ENCODE data around the gene GTF3C1.

The GTF3C1 gene

GRCh38 chr16:27558932-27559331 lies 9.2 kb upstream of the GTF3C1 start:
- DNase-seq = no peak

GRCh38 chr16:27558434-27558833 lies 8.7 kb upstream of the GTF3C1 start:
- DNase-seq = no peak

- no peak for DNase-seq
These were observed 6.8 kb upstream of the GTF3C1 start for GRCh38 chr16:27556471-27556870.

- DNase-seq = no peak
These were observed 1.3 kb upstream of the GTF3C1 start for GRCh38 chr16:27551036-27551435.

- DNase-seq = no peak
These were observed 838 bp upstream of the GTF3C1 start for GRCh38 chr16:27550582-27550920.

GRCh38 chr16:27549464-27549745 lies 308 bp downstream of the GTF3C1 start:
- no peak for DNase-seq

GRCh38 chr16:27547851-27548250 lies 1.9 kb downstream of the GTF3C1 start:
- no peak for DNase-seq

- DNase-seq = no peak
These were observed 2.6 kb downstream of the GTF3C1 start for GRCh38 chr16:27547134-27547533.

GRCh38 chr16:27544671-27545070 lies 5.0 kb downstream of the GTF3C1 start:
- no peak for DNase-seq

GRCh38 chr16:27543801-27544200 lies 5.9 kb downstream of the GTF3C1 start:
- no peak for DNase-seq

- no peak for DNase-seq
These were observed 10.1 kb downstream of the GTF3C1 start for GRCh38 chr16:27539636-27540035.

- no peak for DNase-seq
These were observed 10.6 kb downstream of the GTF3C1 start for GRCh38 chr16:27539120-27539519.

- no peak for DNase-seq
These were observed 11.2 kb downstream of the GTF3C1 start for GRCh38 chr16:27538528-27538927.

- no peak for DNase-seq
These were observed 15.5 kb downstream of the GTF3C1 start for GRCh38 chr16:27534256-27534655.

- peak; percentile 51 for DNase-seq
These were observed 17.6 kb downstream of the GTF3C1 start for GRCh38 chr16:27531826-27532800.

GRCh38 chr16:27531186-27531585 lies 18.5 kb downstream of the GTF3C1 start:
- DNase-seq = no peak

- DNase-seq = peak; percentile 53
These were observed 19.8 kb downstream of the GTF3C1 start for GRCh38 chr16:27529962-27530361.

- no peak for DNase-seq
These were observed 21.4 kb downstream of the GTF3C1 start for GRCh38 chr16:27528294-27528693.

- DNase-seq = no peak
These were observed 23.5 kb downstream of the GTF3C1 start for GRCh38 chr16:27526180-27526579.

GRCh38 chr16:27522173-27522707 lies 27.5 kb downstream of the GTF3C1 start:
- DNase-seq = no peak

GRCh38 chr16:27520982-27521673 lies 28.6 kb downstream of the GTF3C1 start:
- peak; percentile 78 for DNase-seq

- no peak for DNase-seq
These were observed 31.5 kb downstream of the GTF3C1 start for GRCh38 chr16:27518226-27518625.

GRCh38 chr16:27517664-27518063 lies 32.0 kb downstream of the GTF3C1 start:
- no peak for DNase-seq

GRCh38 chr16:27516365-27516764 lies 33.3 kb downstream of the GTF3C1 start:
- DNase-seq = no peak
